HG02759 (cell line): ENCODE measurements around the gene TEFM.
"Not testable (repeated sequence)": the region's sequence is repeated elsewhere in the genome, so short reads cannot be mapped to it uniquely, and the experiment has no call there.

ENCODE experiments used
- ATAC-seq: cut with Tn5 transposase; IDR thresholded peaks from one replicate; pipeline ENCODE4 v1.9.1; 2021; ENCODE audit warnings: mild to moderate bottlenecking, moderate library complexity; ENCODE audit not compliant: unreplicated experiment

Gene TEFM

GRCh38 chr17:30921544-30922196, 15.6 kb upstream of the TEFM start, which contains the start of gene ADAP2:
Gene ADAP2, plus strand, starts transcription at chr17:30921945. Its CDS starts 70 bp downstream, at chr17:30922015.
- ATAC-seq = no peak

GRCh38 chr17:30920683-30921543, 14.9 kb upstream of the TEFM start:
- no peak for ATAC-seq

GRCh38 chr17:30920282-30920681, 14.2 kb upstream of the TEFM start:
- ATAC-seq = no peak

- no peak for ATAC-seq
These were observed 11.0 kb upstream of the TEFM start for GRCh38 chr17:30917050-30917449.

- no peak for ATAC-seq
These were observed 10.0 kb upstream of the TEFM start for GRCh38 chr17:30915833-30916611.

GRCh38 chr17:30913955-30914354, 7.9 kb upstream of the TEFM start:
- no peak for ATAC-seq

- not testable (repeated sequence) for ATAC-seq
These were observed 4.1 kb upstream of the TEFM start for GRCh38 chr17:30910151-30910550.

GRCh38 chr17:30908717-30909420, 2.8 kb upstream of the TEFM start:
- ATAC-seq = no peak

GRCh38 chr17:30905742-30906100, 317 bp downstream of the TEFM start:
- ATAC-seq = peak; percentile 33

- ATAC-seq = no peak
These were observed 8.7 kb downstream of the TEFM start for GRCh38 chr17:30897311-30897710.

- ATAC-seq = no peak
These were observed 11.8 kb downstream of the TEFM start for GRCh38 chr17:30894236-30894635.

GRCh38 chr17:30886187-30886586, 19.9 kb downstream of the TEFM start:
- ATAC-seq = no peak

- no peak for ATAC-seq
These were observed 37.0 kb downstream of the TEFM start for GRCh38 chr17:30869005-30869404.

GRCh38 chr17:30864636-30865035, 41.4 kb downstream of the TEFM start:
- ATAC-seq = no peak

- no peak for ATAC-seq
These were observed 47.3 kb downstream of the TEFM start for GRCh38 chr17:30858556-30859250.

- no peak for ATAC-seq
These were observed 51.9 kb downstream of the TEFM start for GRCh38 chr17:30854146-30854545.
